BE2C (cell line): ENCODE data around the gene EIF5.

Experiments used
- DNase-seq: peaks from one replicate; pipeline ENCODE4 v3.0.0-alpha.2; 2020
- H3K27me3 ChIP-seq: fragments of 250-450 bp; sonication (Bioruptor Pico); 2 replicates; pipeline ENCODE4 v1.5.1; 2020; ENCODE audit warnings: mild to moderate bottlenecking
- H3K36me3 ChIP-seq: fragments of 250-450 bp; sonication (Bioruptor Pico); 2 replicates; pipeline ENCODE4 v1.5.1; 2020; ENCODE audit warnings: mild to moderate bottlenecking
- H3K4me1 ChIP-seq: fragments of 250-450 bp; sonication (Bioruptor Pico); 2 replicates; pipeline ENCODE4 v1.5.1; 2020
- H3K4me3 ChIP-seq: 2 replicates; pipeline ENCODE4 v1.5.1; 2011; ENCODE audit warnings: low read depth, low read length
- H3K9me3 ChIP-seq: fragments of 250-450 bp; sonication (Bioruptor Pico); 2 replicates; pipeline ENCODE4 v1.5.1; 2020
- CTCF ChIP-seq: IDR thresholded peaks from 2 replicates; pipeline ENCODE4 v1.5.1; 2012; ENCODE audit warnings: mild to moderate bottlenecking, low read depth, low read length

Gene EIF5

GRCh38 chr14:103374121-103374520, 40.1 kb downstream of the EIF5 start:
- H3K9me3 ChIP-seq, result no peaks in the 10 kb centered on the region
- H3K4me3 ChIP-seq, result no peak overlapping the region
- no peak for DNase-seq
- no peaks in the 10 kb centered on the region for H3K27me3 ChIP-seq
- no peaks in the 10 kb centered on the region for H3K4me1 ChIP-seq
- H3K36me3 ChIP-seq, result no peaks in the 10 kb centered on the region
- TF ChIP-seq CTCF, result no peak

GRCh38 chr14:103377522-103378037, 43.5 kb downstream of the EIF5 start:
- Histone ChIP-seq H3K27me3 (no peaks in the 10 kb centered on the region), H3K9me3 (no peaks in the 10 kb centered on the region), H3K4me1 (no peaks in the 10 kb centered on the region), H3K36me3 (no peaks in the 10 kb centered on the region), H3K4me3 (no peak overlapping the region)
- DNase-seq, result no peak
- TF ChIP-seq CTCF, result no peak

- no peaks in the 10 kb centered on the region for H3K4me1 ChIP-seq
- DNase-seq, result no peak
- no peak overlapping the region for H3K4me3 ChIP-seq
- H3K36me3 ChIP-seq, result no peaks in the 10 kb centered on the region
- no peaks in the 10 kb centered on the region for H3K9me3 ChIP-seq
- H3K27me3 ChIP-seq, result no peaks in the 10 kb centered on the region
- TF ChIP-seq CTCF, result no peak
These were observed 44.2 kb downstream of the EIF5 start for GRCh38 chr14:103378038-103378854.

GRCh38 chr14:103380719-103381377, 46.8 kb downstream of the EIF5 start:
- no peak for DNase-seq
- H3K36me3 ChIP-seq, result no peaks in the 10 kb centered on the region
- H3K4me1 ChIP-seq, result no peaks in the 10 kb centered on the region
- TF ChIP-seq CTCF, result no peak
- no peaks in the 10 kb centered on the region for H3K27me3 ChIP-seq
- no peak overlapping the region for H3K4me3 ChIP-seq
- H3K9me3 ChIP-seq, result no peaks in the 10 kb centered on the region

- H3K36me3 ChIP-seq, result no peaks in the 10 kb centered on the region
- H3K27me3 ChIP-seq, result no peaks in the 10 kb centered on the region
- no peaks in the 10 kb centered on the region for H3K9me3 ChIP-seq
- H3K4me1 ChIP-seq, result no peaks in the 10 kb centered on the region
- H3K4me3 ChIP-seq, result no peak overlapping the region
- no peak for DNase-seq
- no peak for TF ChIP-seq CTCF
These were observed 48.3 kb downstream of the EIF5 start for GRCh38 chr14:103382376-103382775.
